Measurements from ENCODE around the gene LENG1.
A peak's percentile ranks its signal among the peaks of the same experiment; 100 is the strongest.
"Not testable (repeated sequence)": the region's sequence is repeated elsewhere in the genome, so short reads cannot be mapped to it uniquely, and the experiment has no call there.

Gene LENG1

GRCh38 chr19:54196536-54196935 is 37.0 kb upstream of the LENG1 start:
- H3K4me1 Mint-ChIP-seq (ENCODE audit: low read depth) = peaks cover 26% of the 10 kb centered on the region
- H3K9me3 Mint-ChIP-seq = no peaks in the 10 kb centered on the region
- no peak for DNase-seq (ENCODE audit: low spot score)
- H3K27ac Mint-ChIP-seq = no peak overlapping the region
- no peaks in the 10 kb centered on the region for H3K27me3 Mint-ChIP-seq (ENCODE audit: low read depth)
- H3K36me3 Mint-ChIP-seq (ENCODE audit: low read depth) = peaks cover 18% of the 10 kb centered on the region
- no peak overlapping the region for H3K4me3 Mint-ChIP-seq

DNA sequence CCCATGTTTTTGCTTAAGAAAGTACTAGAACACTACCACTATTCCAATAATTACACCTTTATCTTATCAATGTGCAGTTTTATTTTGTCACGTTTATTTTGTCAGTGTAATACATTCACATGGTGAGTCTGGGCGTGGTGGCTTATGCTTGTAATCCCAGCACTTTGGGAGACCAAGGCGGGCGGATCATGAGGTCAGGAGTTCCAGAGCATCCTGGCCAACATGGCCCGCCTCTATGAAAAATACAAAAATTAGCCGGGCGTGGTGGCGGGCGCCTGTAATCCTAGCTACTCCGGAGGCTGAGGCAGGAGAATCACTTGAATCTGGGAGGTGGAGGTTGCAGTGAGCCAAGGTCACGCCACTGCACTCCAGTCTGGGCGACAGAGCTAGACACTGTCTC is 34.9 kb upstream of the LENG1 start:
- H3K9me3 Mint-ChIP-seq; H3K27me3 Mint-ChIP-seq (ENCODE audit: low read depth); H3K4me3 Mint-ChIP-seq; H3K27ac Mint-ChIP-seq; DNase-seq (ENCODE audit: low spot score): not testable (repeated sequence)
- Mint-ChIP-seq H3K4me1 (ENCODE audit: low read depth) (peaks cover 20% of the 10 kb centered on the region), H3K36me3 (ENCODE audit: low read depth) (peaks cover 10% of the 10 kb centered on the region)

DNA sequence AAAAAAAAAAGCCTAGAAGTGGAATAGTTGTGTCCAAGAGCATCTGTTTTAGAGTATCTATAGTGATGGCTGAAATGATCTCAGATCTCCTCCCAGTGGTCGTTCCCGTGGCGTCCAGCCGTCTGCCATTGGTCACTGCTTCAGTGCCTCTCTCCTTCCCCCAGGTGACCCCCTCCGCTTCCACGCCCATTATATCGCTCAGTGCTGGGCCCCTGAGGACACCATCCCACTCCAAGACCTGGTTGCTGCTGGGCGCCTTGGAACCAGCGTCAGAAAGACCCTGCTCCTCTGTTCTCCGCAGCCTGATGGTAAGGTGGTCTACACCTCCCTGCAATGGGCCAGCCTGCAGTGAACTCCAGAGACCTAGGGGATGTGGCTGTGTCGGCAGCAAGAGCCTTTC is 33.5 kb upstream of the LENG1 start:
- Mint-ChIP-seq H3K4me3 (peak overlapping the region; percentile 4), H3K27ac (no peak overlapping the region), H3K27me3 (ENCODE audit: low read depth) (no peaks in the 10 kb centered on the region), H3K4me1 (ENCODE audit: low read depth) (peaks cover 21% of the 10 kb centered on the region), H3K9me3 (no peaks in the 10 kb centered on the region), H3K36me3 (ENCODE audit: low read depth) (peaks cover 10% of the 10 kb centered on the region)
- DNase-seq (ENCODE audit: low spot score) = no peak

GRCh38 chr19:54191811-54192453 is 32.4 kb upstream of the LENG1 start:
- Mint-ChIP-seq H3K27me3 (ENCODE audit: low read depth) (no peaks in the 10 kb centered on the region), H3K4me3 (peak overlapping the region; percentile 88), H3K27ac (peak overlapping the region; percentile 80), H3K9me3 (no peaks in the 10 kb centered on the region), H3K36me3 (ENCODE audit: low read depth) (peaks cover 18% of the 10 kb centered on the region), H3K4me1 (ENCODE audit: low read depth) (peaks cover 31% of the 10 kb centered on the region)
- DNase-seq (ENCODE audit: low spot score) = no peak

- no peaks in the 10 kb centered on the region for H3K9me3 Mint-ChIP-seq
- H3K36me3 Mint-ChIP-seq (ENCODE audit: low read depth) = peaks cover 24% of the 10 kb centered on the region
- peak within 1 kb of the TSS; percentile 88 for H3K4me3 Mint-ChIP-seq
Observed at GRCh38 chr19:54191011-54191810, 31.7 kb upstream of the LENG1 start, which contains the start of gene TSEN34. Gene TSEN34 (plus strand): TSS chr19:54191308. CDS start chr19:54191365, 57 bp downstream.

GRCh38 chr19:54190503-54191010 is 31.0 kb upstream of the LENG1 start:
- Mint-ChIP-seq H3K4me3 (peak overlapping the region; percentile 88), H3K27me3 (ENCODE audit: low read depth) (no peaks in the 10 kb centered on the region), H3K36me3 (ENCODE audit: low read depth) (peaks cover 24% of the 10 kb centered on the region), H3K9me3 (no peaks in the 10 kb centered on the region), H3K27ac (peak overlapping the region; percentile 99), H3K4me1 (ENCODE audit: low read depth) (peaks cover 32% of the 10 kb centered on the region)
- peak; percentile 100 for DNase-seq (ENCODE audit: low spot score)

More at GRCh38 chr19:54191011-54191810, 31.7 kb upstream of the LENG1 start, which contains the start of gene TSEN34:
- DNase-seq (ENCODE audit: low spot score) = peak; percentile 90
- H3K27me3 Mint-ChIP-seq (ENCODE audit: low read depth) = no peaks in the 10 kb centered on the region
- H3K27ac Mint-ChIP-seq = peak within 1 kb of the TSS; percentile 99
- H3K4me1 Mint-ChIP-seq (ENCODE audit: low read depth) = peaks cover 32% of the 10 kb centered on the region

- peaks cover 25% of the 10 kb centered on the region for H3K36me3 Mint-ChIP-seq (ENCODE audit: low read depth)
- peak overlapping the region; percentile 88 for H3K4me3 Mint-ChIP-seq
- peaks cover 34% of the 10 kb centered on the region for H3K4me1 Mint-ChIP-seq (ENCODE audit: low read depth)
- H3K9me3 Mint-ChIP-seq = no peaks in the 10 kb centered on the region
- peak overlapping the region; percentile 99 for H3K27ac Mint-ChIP-seq
- H3K27me3 Mint-ChIP-seq (ENCODE audit: low read depth) = no peaks in the 10 kb centered on the region
- peak; percentile 100 for DNase-seq (ENCODE audit: low spot score)
Observed at GRCh38 chr19:54189735-54190502, 30.4 kb upstream of the LENG1 start.

DNA sequence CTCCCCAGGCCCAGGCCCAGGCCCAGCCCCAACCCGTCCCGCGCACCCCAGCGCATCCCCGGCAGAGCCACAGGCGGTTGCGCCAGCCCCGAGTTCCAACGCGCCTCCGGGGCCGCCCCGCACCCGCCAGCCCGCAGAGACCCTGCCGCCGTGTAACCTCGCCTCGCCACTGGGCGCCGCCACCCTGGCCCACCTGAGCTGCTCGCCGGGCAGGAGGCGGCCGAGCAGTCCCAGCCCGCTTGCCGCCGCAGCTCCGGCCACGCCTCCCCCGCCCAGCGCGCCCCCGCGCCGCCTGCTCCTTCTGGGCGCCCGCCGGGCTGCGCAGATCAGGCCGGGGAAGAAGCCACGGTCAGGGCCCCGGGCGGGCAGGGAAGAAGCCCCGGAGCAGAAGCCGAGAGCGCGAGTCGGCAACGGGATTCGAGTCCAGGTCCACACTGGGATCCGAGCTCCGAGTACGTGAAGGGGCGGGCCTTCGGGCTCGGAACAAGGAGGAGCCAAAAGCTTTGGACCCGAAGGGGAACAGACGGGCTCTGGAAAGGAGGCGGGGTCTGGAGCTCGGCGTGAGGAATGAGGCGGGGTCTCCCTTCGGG is 29.7 kb upstream of the LENG1 start, which contains the start of gene MBOAT7:
MBOAT7 (minus strand) TSS at position 436 of the 590 bp plus-strand sequence. CDS start 1,072 bp downstream, outside the sequence.
- peak within 1 kb of the TSS; percentile 92 for H3K4me3 Mint-ChIP-seq
- peaks cover 24% of the 10 kb centered on the region for H3K36me3 Mint-ChIP-seq (ENCODE audit: low read depth)

GRCh38 chr19:54188215-54188871 is 28.8 kb upstream of the LENG1 start:
- H3K27me3 Mint-ChIP-seq (ENCODE audit: low read depth) = no peaks in the 10 kb centered on the region
- H3K36me3 Mint-ChIP-seq (ENCODE audit: low read depth) = peaks cover 26% of the 10 kb centered on the region
- H3K4me1 Mint-ChIP-seq (ENCODE audit: low read depth) = peaks cover 34% of the 10 kb centered on the region
- DNase-seq (ENCODE audit: low spot score) = peak; percentile 80
- peak overlapping the region; percentile 92 for H3K4me3 Mint-ChIP-seq
- no peaks in the 10 kb centered on the region for H3K9me3 Mint-ChIP-seq
- H3K27ac Mint-ChIP-seq = peak overlapping the region; percentile 99

More for the DNA sequence above, 29.7 kb upstream of the LENG1 start, which contains the start of gene MBOAT7:
- DNase-seq (ENCODE audit: low spot score) = no peak
- H3K9me3 Mint-ChIP-seq = no peaks in the 10 kb centered on the region
- H3K4me1 Mint-ChIP-seq (ENCODE audit: low read depth) = peaks cover 34% of the 10 kb centered on the region
- peak within 1 kb of the TSS; percentile 99 for H3K27ac Mint-ChIP-seq
- H3K27me3 Mint-ChIP-seq (ENCODE audit: low read depth) = no peaks in the 10 kb centered on the region

- Mint-ChIP-seq H3K4me1 (ENCODE audit: low read depth) (peaks cover 25% of the 10 kb centered on the region), H3K27ac (peak overlapping the region; percentile 99), H3K4me3 (peak overlapping the region; percentile 92), H3K9me3 (no peaks in the 10 kb centered on the region), H3K36me3 (ENCODE audit: low read depth) (peaks cover 23% of the 10 kb centered on the region), H3K27me3 (ENCODE audit: low read depth) (no peaks in the 10 kb centered on the region)
- no peak for DNase-seq (ENCODE audit: low spot score)
Observed at GRCh38 chr19:54186934-54187381, 27.4 kb upstream of the LENG1 start.

DNA sequence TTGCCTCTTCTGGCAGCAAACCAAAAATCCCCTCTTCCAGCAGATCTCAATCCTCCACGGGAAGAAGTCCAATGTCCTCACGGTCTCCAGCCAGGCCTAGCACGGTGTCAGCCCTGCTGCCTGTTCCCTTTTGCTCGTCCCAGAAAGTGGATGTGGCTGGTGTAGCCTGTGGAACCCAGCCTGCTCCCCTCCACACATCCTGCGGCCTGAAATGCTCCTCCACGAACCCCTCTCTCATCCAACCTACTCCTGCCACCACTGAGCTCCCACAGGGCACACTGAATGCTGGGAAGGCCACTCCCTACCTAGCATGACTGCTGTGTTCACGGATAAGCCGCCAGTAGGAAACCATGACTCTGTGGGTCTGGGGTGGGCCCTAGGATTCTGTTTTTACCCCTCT is 26.8 kb upstream of the LENG1 start:
- H3K27me3 Mint-ChIP-seq (ENCODE audit: low read depth) = no peaks in the 10 kb centered on the region
- H3K4me3 Mint-ChIP-seq = no peak overlapping the region
- H3K9me3 Mint-ChIP-seq = no peaks in the 10 kb centered on the region
- H3K4me1 Mint-ChIP-seq (ENCODE audit: low read depth) = peaks cover 21% of the 10 kb centered on the region
- H3K27ac Mint-ChIP-seq = peak overlapping the region; percentile 31
- DNase-seq (ENCODE audit: low spot score) = no peak
- peaks cover 24% of the 10 kb centered on the region for H3K36me3 Mint-ChIP-seq (ENCODE audit: low read depth)

DNA sequence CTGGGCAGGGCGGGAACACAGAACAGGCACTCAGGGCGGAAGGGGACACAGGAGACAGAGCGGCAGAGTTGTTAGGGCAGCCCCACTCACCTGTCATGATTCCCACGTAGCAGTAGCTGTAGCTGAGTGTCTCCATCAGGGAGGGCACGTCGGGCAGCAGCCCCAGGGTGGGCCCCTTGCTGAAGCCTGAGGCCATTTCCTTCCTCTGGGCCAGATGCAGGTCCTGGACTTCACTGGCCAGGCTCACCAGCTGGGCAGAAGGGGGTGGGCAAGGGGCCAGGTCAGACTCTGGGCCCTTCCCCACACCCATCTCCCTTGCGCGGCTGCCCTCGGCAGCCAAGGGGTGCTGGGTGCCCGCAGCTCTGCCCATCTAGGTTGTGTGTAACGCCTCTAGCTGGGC is 23.9 kb upstream of the LENG1 start:
- no peaks in the 10 kb centered on the region for H3K27me3 Mint-ChIP-seq (ENCODE audit: low read depth)
- H3K27ac Mint-ChIP-seq = no peak overlapping the region
- H3K4me1 Mint-ChIP-seq (ENCODE audit: low read depth) = peaks cover 18% of the 10 kb centered on the region
- no peaks in the 10 kb centered on the region for H3K9me3 Mint-ChIP-seq
- DNase-seq (ENCODE audit: low spot score) = no peak
- H3K36me3 Mint-ChIP-seq (ENCODE audit: low read depth) = peaks cover 36% of the 10 kb centered on the region
- no peak overlapping the region for H3K4me3 Mint-ChIP-seq

DNA sequence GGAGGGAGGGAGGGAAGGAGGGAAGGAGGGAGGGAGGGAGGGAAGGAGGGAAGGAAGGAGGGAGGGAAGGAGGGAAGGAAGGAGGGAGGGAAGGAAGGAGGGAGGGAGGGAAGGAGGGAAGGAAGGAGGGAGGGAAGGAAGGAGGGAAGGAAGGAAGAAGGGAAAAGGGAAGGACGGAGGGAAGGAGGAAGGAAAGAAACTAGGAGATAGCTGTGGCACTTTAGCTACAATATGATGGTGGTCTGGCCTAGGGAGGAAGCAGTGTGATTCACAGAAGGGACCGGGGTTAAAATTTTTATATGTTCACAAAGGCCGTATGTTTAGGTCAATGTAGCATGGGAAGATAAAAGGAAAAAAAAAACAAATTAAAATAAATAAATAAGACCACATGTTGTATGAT is 22.4 kb upstream of the LENG1 start:
- H3K4me3 Mint-ChIP-seq; H3K27me3 Mint-ChIP-seq (ENCODE audit: low read depth); H3K4me1 Mint-ChIP-seq (ENCODE audit: low read depth); H3K9me3 Mint-ChIP-seq; DNase-seq (ENCODE audit: low spot score); H3K27ac Mint-ChIP-seq: not testable (repeated sequence)
- H3K36me3 Mint-ChIP-seq (ENCODE audit: low read depth) = peaks cover 33% of the 10 kb centered on the region
